ENCODE measurements around the gene PDE7B. TPM values are rescaled to one million over a fixed set of nuclear protein-coding genes. Genes with fewer than 3 reads are reported as not detected.

PDE7B gene
- polyA plus RNA-seq, 1 of the 3 experiments (the other 2 are of a cell fraction), result 1.9 TPM

DNA sequence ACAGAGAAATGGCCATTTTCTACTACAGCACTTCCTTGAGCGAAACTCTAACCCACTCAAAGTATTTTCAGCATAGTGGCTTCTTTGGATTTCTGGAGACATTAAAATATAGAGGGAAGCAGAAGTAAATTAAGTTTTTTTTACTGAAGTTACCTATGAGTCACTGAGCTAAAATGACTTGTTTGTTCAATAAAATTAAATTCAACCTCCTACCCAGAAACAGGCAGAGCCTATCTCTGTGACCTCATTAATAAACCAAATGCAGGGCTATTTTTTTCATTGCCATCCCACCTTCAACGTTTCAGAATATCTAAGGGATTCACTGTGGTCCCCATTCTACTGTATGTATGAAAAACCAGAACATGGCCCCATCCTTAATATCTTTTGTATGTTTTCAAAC is 265.6 kb downstream of the PDE7B start:
- H3K27ac ChIP-seq (ENCODE audit: low read depth in 2 of 2, low read length in 1 of 2), result peak overlapping the region in 1 of 2 experiments; percentile 36; a peak in 1 of 4 replicates
- H3K36me3 ChIP-seq (replicated peaks in 1 of 2; ENCODE audit: control insufficient read depth in 1 of 2, insufficient read depth in 2 of 2, low read length in 1 of 2), result no peaks in the 10 kb centered on the region
- DNase-seq, result no peak
- H3K9me3 ChIP-seq, result no peaks in the 10 kb centered on the region
- peaks cover 4 to 35% of the 10 kb centered on the region in 2 experiments; a peak in 3 of 4 replicates for H3K4me1 ChIP-seq (ENCODE audit: control insufficient read depth in 1 of 2, insufficient read depth in 2 of 2, low read depth in 1 of 2, low read length in 1 of 2)
- H2AFZ ChIP-seq (ENCODE audit: low read depth), result no peak overlapping the region
- H3K9me2 ChIP-seq, result no peaks in the 10 kb centered on the region
- ChIA-PET CTCF (interaction anchor here (1.8 kb wide), 1 partner anchor 110 kb away, joined by 8 read pairs; no protein-coding TSS in a partner anchor), POLR2A (no interaction called here)
- no peaks in the 10 kb centered on the region for H3F3A ChIP-seq (replicated peaks; ENCODE audit: insufficient read depth)
- H3K79me2 ChIP-seq (ENCODE audit: insufficient read depth), result peaks cover 2% of the 10 kb centered on the region; the same call in 1 of the 2 replicates
- no peak overlapping the region for H3K9ac ChIP-seq
- TF ChIP-seq NFIC (IDR thresholded peaks at IDR 0.05; ENCODE audit: borderline replicate concordance) (no peak), POLR2AphosphoS5 (IDR thresholded peaks at IDR 0.05; ENCODE audit: low read depth, low read length) (no peak), MXI1 (IDR thresholded peaks at IDR 0.05; ENCODE audit: low read depth, low read length) (no peak)
- TF ChIP-seq, protein P1, sequence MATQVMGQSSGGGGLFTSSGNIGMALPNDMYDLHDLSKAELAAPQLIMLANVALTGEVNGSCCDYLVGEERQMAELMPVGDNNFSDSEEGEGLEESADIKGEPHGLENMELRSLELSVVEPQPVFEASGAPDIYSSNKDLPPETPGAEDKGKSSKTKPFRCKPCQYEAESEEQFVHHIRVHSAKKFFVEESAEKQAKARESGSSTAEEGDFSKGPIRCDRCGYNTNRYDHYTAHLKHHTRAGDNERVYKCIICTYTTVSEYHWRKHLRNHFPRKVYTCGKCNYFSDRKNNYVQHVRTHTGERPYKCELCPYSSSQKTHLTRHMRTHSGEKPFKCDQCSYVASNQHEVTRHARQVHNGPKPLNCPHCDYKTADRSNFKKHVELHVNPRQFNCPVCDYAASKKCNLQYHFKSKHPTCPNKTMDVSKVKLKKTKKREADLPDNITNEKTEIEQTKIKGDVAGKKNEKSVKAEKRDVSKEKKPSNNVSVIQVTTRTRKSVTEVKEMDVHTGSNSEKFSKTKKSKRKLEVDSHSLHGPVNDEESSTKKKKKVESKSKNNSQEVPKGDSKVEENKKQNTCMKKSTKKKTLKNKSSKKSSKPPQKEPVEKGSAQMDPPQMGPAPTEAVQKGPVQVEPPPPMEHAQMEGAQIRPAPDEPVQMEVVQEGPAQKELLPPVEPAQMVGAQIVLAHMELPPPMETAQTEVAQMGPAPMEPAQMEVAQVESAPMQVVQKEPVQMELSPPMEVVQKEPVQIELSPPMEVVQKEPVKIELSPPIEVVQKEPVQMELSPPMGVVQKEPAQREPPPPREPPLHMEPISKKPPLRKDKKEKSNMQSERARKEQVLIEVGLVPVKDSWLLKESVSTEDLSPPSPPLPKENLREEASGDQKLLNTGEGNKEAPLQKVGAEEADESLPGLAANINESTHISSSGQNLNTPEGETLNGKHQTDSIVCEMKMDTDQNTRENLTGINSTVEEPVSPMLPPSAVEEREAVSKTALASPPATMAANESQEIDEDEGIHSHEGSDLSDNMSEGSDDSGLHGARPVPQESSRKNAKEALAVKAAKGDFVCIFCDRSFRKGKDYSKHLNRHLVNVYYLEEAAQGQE (IDR thresholded peaks at IDR 0.05; ENCODE audit: low read depth, low read length), result no peak
- no peak overlapping the region for H3K4me2 ChIP-seq
- WGBS (ENCODE audit: low lambda C conversion rate), result 44% methylated on average over 2 of the region's 2 CpGs
- H3K4me3 ChIP-seq (ENCODE audit: low read depth in 2 of 2, low read length in 1 of 2), result no peak overlapping the region
- no peaks in the 10 kb centered on the region for H4K20me1 ChIP-seq (ENCODE audit: insufficient read depth)
- no peaks in the 10 kb centered on the region for H3K27me3 ChIP-seq (ENCODE audit: insufficient read depth)

DNA sequence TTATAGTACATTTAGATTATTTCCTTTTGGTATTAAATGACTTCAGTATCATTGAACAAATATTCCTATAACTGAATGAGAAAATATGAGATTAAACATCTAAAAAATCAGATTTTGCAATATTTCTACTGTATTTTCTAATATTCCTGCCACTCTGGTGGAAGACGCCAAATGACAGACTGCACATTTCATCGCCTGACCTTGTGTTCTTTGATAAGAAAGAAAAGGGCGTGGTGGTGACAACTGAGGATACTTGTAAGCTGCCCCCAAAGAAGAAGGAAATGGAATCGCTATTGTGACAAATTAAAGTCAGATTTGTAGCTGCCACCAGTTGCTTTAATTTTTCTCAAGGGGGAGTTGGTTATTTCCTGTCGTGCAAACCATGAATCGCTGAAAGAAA is 267.3 kb downstream of the PDE7B start:
- TF ChIP-seq FOXJ3 (CRISPR knock-in tag; IDR thresholded peaks at IDR 0.05) (no peak), MXI1 (IDR thresholded peaks at IDR 0.05; ENCODE audit: low read depth, low read length) (no peak), GABPA (IDR thresholded peaks at IDR 0.05; ENCODE audit: low read depth) (no peak), TEAD4 (IDR thresholded peaks at IDR 0.05; ENCODE audit: borderline replicate concordance, insufficient read depth) (no peak), RFX5 (IDR thresholded peaks at IDR 0.05; ENCODE audit: low read length) (no peak), ELF1 (IDR thresholded peaks at IDR 0.05) (no peak), RCOR1 (IDR thresholded peaks at IDR 0.05; ENCODE audit: low read length) (no peak), NFIC (IDR thresholded peaks at IDR 0.05; ENCODE audit: borderline replicate concordance) (no peak), NRF1 (IDR thresholded peaks at IDR 0.05; ENCODE audit: low read depth, low read length) (no peak), EZH2phosphoT487 (IDR thresholded peaks at IDR 0.05; ENCODE audit: borderline replicate concordance, low read depth) (no peak)
- TF ChIP-seq, protein P2, sequence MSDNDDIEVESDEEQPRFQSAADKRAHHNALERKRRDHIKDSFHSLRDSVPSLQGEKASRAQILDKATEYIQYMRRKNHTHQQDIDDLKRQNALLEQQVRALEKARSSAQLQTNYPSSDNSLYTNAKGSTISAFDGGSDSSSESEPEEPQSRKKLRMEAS (IDR thresholded peaks at IDR 0.05; ENCODE audit: low read depth), result no peak
- TF ChIP-seq, protein P3, sequence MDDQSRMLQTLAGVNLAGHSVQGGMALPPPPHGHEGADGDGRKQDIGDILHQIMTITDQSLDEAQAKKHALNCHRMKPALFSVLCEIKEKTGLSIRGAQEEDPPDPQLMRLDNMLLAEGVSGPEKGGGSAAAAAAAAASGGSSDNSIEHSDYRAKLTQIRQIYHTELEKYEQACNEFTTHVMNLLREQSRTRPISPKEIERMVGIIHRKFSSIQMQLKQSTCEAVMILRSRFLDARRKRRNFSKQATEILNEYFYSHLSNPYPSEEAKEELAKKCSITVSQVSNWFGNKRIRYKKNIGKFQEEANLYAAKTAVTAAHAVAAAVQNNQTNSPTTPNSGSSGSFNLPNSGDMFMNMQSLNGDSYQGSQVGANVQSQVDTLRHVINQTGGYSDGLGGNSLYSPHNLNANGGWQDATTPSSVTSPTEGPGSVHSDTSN (IDR thresholded peaks at IDR 0.05), result no peak
- TF ChIP-seq, protein P4, sequence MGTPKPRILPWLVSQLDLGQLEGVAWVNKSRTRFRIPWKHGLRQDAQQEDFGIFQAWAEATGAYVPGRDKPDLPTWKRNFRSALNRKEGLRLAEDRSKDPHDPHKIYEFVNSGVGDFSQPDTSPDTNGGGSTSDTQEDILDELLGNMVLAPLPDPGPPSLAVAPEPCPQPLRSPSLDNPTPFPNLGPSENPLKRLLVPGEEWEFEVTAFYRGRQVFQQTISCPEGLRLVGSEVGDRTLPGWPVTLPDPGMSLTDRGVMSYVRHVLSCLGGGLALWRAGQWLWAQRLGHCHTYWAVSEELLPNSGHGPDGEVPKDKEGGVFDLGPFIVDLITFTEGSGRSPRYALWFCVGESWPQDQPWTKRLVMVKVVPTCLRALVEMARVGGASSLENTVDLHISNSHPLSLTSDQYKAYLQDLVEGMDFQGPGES (IDR thresholded peaks at IDR 0.05; ENCODE audit: low read depth, low read length), result no peak
- TF ChIP-seq, protein P5, sequence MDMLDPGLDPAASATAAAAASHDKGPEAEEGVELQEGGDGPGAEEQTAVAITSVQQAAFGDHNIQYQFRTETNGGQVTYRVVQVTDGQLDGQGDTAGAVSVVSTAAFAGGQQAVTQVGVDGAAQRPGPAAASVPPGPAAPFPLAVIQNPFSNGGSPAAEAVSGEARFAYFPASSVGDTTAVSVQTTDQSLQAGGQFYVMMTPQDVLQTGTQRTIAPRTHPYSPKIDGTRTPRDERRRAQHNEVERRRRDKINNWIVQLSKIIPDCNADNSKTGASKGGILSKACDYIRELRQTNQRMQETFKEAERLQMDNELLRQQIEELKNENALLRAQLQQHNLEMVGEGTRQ (IDR thresholded peaks at IDR 0.05; ENCODE audit: borderline replicate concordance, low read depth, low read length), result no peak
- TF ChIP-seq, protein P6, sequence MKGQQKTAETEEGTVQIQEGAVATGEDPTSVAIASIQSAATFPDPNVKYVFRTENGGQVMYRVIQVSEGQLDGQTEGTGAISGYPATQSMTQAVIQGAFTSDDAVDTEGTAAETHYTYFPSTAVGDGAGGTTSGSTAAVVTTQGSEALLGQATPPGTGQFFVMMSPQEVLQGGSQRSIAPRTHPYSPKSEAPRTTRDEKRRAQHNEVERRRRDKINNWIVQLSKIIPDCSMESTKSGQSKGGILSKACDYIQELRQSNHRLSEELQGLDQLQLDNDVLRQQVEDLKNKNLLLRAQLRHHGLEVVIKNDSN (IDR thresholded peaks at IDR 0.05; ENCODE audit: borderline replicate concordance, low read depth), result no peak
- Histone ChIP-seq H3F3A (replicated peaks; ENCODE audit: insufficient read depth) (peaks cover 4% of the 10 kb centered on the region), H3K27ac (ENCODE audit: low read depth in 2 of 2, low read length in 1 of 2) (no peak overlapping the region), H4K20me1 (ENCODE audit: insufficient read depth) (no peaks in the 10 kb centered on the region), H3K9me2 (no peaks in the 10 kb centered on the region), H3K4me2 (no peak overlapping the region), H3K9me3 (no peaks in the 10 kb centered on the region), H3K36me3 (replicated peaks in 1 of 2; ENCODE audit: control insufficient read depth in 1 of 2, insufficient read depth in 2 of 2, low read length in 1 of 2) (no peaks in the 10 kb centered on the region), H3K79me2 (ENCODE audit: insufficient read depth) (no peaks in the 10 kb centered on the region), H3K27me3 (ENCODE audit: insufficient read depth) (no peaks in the 10 kb centered on the region), H3K4me3 (ENCODE audit: low read depth in 2 of 2, low read length in 1 of 2) (no peak overlapping the region), H3K9ac (no peak overlapping the region), H2AFZ (ENCODE audit: low read depth) (no peak overlapping the region), H3K4me1 (ENCODE audit: control insufficient read depth in 1 of 2, insufficient read depth in 2 of 2, low read depth in 1 of 2, low read length in 1 of 2) (peaks cover 5 to 20% of the 10 kb centered on the region in 2 experiments; a peak in 3 of 4 replicates)
- CTCF ChIA-PET, result interaction anchor here (1.8 kb wide), 1 partner anchor 108 kb away, joined by 8 read pairs; no protein-coding TSS in a partner anchor
- POLR2A ChIA-PET, result no interaction called here
- WGBS (ENCODE audit: low lambda C conversion rate), result 97% methylated on average over 6 of the region's 6 CpGs
- DNase-seq, result no peak

Data from SK-N-SH (cell line).